Head of caudate nucleus (tissue), 42 donors: Measurements from ENCODE around the gene LSM2.
"Not testable (repeated sequence)": the region's sequence is repeated elsewhere in the genome, so short reads cannot be mapped to it uniquely, and the experiment has no call there.

Source experiments
- DNase-seq, 42 donors: peaks; one replicate each; pipeline versions ENCODE4 v3.0.0 to v3.0.0-alpha.2; 2020 to 2021; ENCODE audit warnings: mixed read lengths in 7 of 42
- intact Hi-C: fragments of 100-400 bp; cut with DNase I; formaldehyde crosslinking; loops from one replicate; pipeline ENCODE4 v1.15.0; 2022

Gene LSM2

GRCh38 chr6:31811645-31812044 is 4.9 kb upstream of the LSM2 start:
- intact Hi-C loops, result no loop called here
- no peak for DNase-seq

GRCh38 chr6:31808599-31808998 is 1.8 kb upstream of the LSM2 start:
- intact Hi-C loops, DNase-seq: not testable (repeated sequence)

GRCh38 chr6:31805939-31806469 is 762 bp downstream of the LSM2 start:
- peak in 1 of 42 donors; percentile 6 for DNase-seq
- intact Hi-C loops, result no loop called here

GRCh38 chr6:31801031-31801927 is 5.5 kb downstream of the LSM2 start:
- DNase-seq, intact Hi-C loops: not testable (repeated sequence)

- intact Hi-C loops, result loop anchor here (5.0 kb wide), 1 partner anchor 62 kb away; the partner anchor contains the start of gene CLIC1
- DNase-seq, result no peak
These were observed 7.0 kb downstream of the LSM2 start for GRCh38 chr6:31799781-31800180.

- no peak for DNase-seq
- intact Hi-C loops, result loop anchor here (5.0 kb wide), 1 partner anchor 60 kb away; the partner anchor contains the start of gene CLIC1
These were observed 9.2 kb downstream of the LSM2 start for GRCh38 chr6:31797588-31797987.

- intact Hi-C loops, result loop anchor here (5.0 kb wide), 1 partner anchor 60 kb away; the partner anchor contains the start of gene CLIC1
- no peak for DNase-seq
These were observed 9.8 kb downstream of the LSM2 start for GRCh38 chr6:31796993-31797385.

- DNase-seq, result peak; percentile 66 to 96 (median 89)
- intact Hi-C loops, result loop anchor here (5.0 kb wide), 1 partner anchor 58 kb away; the partner anchor contains the start of gene CLIC1
These were observed 11.0 kb downstream of the LSM2 start, which contains the start of gene VARS1 for GRCh38 chr6:31795616-31796298. Gene VARS1 (minus strand): TSS chr6:31795752. CDS start chr6:31795217, 535 bp downstream.

- DNase-seq, result peak in 1 of 42 donors; percentile 26
- intact Hi-C loops, result loop anchor here (5.0 kb wide), 1 partner anchor 58 kb away; the partner anchor contains the start of gene CLIC1
These were observed 11.7 kb downstream of the LSM2 start for GRCh38 chr6:31794866-31795615.

GRCh38 chr6:31794294-31794865 is 12.4 kb downstream of the LSM2 start:
- intact Hi-C loops, result no loop called here
- DNase-seq, result peak in 1 of 42 donors; percentile 10

GRCh38 chr6:31793927-31794245 is 12.9 kb downstream of the LSM2 start:
- intact Hi-C loops, result not testable (repeated sequence)

GRCh38 chr6:31792761-31793171 is 14.0 kb downstream of the LSM2 start:
- intact Hi-C loops, result no loop called here
- DNase-seq, result no peak

More at GRCh38 chr6:31793927-31794245, 12.9 kb downstream of the LSM2 start:
- DNase-seq, result not testable (repeated sequence)

GRCh38 chr6:31792090-31792374 is 14.7 kb downstream of the LSM2 start:
- intact Hi-C loops, result no loop called here
- no peak for DNase-seq

- peak in 26 of 42 donors; percentile 25 to 73 (median 56) for DNase-seq
- intact Hi-C loops, result no loop called here
These were observed 15.3 kb downstream of the LSM2 start for GRCh38 chr6:31791324-31792089.

GRCh38 chr6:31785475-31785874 is 21.3 kb downstream of the LSM2 start:
- no peak for DNase-seq
- intact Hi-C loops, result no loop called here

GRCh38 chr6:31784098-31784925 is 22.5 kb downstream of the LSM2 start:
- intact Hi-C loops, result no loop called here
- peak in 1 of 42 donors; percentile 32 for DNase-seq
